ENCODE data around the gene ALX1. TPM values are rescaled to one million over a fixed set of nuclear protein-coding genes. Genes with fewer than 3 reads are reported as not detected.

The ALX1 gene
- not detected in 2 replicates for total RNA-seq

DNA sequence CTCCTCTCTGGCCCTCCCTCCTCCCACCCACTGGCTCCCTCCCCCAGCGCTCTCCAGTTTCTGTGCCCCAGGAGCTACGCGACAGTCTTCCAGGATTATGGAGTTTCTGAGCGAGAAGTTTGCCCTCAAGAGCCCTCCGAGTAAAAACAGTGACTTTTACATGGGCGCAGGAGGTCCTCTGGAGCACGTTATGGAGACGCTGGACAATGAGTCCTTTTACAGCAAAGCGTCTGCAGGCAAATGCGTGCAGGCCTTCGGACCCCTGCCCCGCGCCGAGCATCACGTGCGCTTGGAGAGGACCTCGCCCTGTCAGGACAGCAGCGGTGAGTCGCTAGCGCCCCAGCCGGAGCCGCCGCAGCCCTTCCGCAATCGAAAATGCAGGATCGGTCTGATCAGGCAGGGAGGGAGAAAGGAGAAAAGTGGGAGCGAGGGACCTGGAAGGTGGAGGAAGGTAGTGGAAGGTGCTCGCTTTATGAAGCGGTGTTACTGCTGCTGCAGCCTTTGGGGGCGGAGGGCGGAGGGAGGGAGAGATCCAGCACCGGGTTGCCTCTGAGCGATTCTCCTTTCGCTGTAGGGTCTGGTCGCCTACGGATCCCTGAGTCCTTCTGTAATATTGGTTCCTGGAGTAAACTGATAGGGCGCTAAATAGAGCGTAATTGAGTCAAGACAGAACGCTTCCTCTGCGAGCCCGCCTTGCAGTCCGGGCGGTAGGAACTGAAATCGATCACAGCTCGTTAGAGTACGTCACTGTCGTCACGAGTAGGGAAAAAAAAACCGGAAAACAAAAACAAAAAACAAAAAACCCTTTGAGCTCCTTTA lies at the start of gene ALX1:
ALX1 (plus strand) TSS at position 56 of the 819 bp plus-strand sequence; CDS start at position 98, 42 bp downstream.

Other genes starting within 250 kb of the ALX1 start
- gene TSPAN19, start 243.9 kb upstream of the ALX1 start, total RNA-seq, result under 0.01 and 0.16 TPM in 2 replicates
- 0.09 and 0.16 TPM in 2 replicates for gene LRRIQ1, start 243.9 kb upstream of the ALX1 start, total RNA-seq